HEK293 (cell line): ENCODE results near the gene TEAD1.
A peak's percentile ranks its signal among the peaks of the same experiment; 100 is the strongest.

ENCODE experiments used
- CTCF ChIA-PET: fragments of 350-600 bp; formaldehyde crosslinking; extraction: SDS; loops from one replicate; lab custom pipeline; 2021; ENCODE audit warnings: antibody characterized with exemption; lab: Yijun Ruan, JAX
- POLR2A ChIA-PET: fragments of 300-600 bp; formaldehyde crosslinking; extraction: SDS; loops from one replicate; lab custom pipeline; 2020; ENCODE audit warnings: antibody characterized with exemption, inconsistent platforms; lab: Yijun Ruan, JAX
- H3K27ac ChIP-seq: fragments of 200-500 bp; sonication (Bioruptor generic); 2 replicates; pipeline ENCODE4 v1.5.1; 2014; ENCODE audit warnings: low read depth, low read length, control low read depth, inconsistent platforms; ENCODE audit errors: extremely low read depth
- H3K36me3 ChIP-seq, 2 experiments: fragments of 200-500 bp in 1 of 2; sonication (Bioruptor generic) in 1 of 2; 1 replicate in 1 of 2; 2 replicates in 1 of 2; pipeline ENCODE4 v1.5.1; 2014 to 2017; ENCODE audit warnings: inconsistent platforms in 2 of 2, low read length in 2 of 2; ENCODE audit not compliant: control insufficient read depth in 2 of 2, insufficient read depth in 1 of 2
- H3K4me1 ChIP-seq: fragments of 200-500 bp; sonication (Bioruptor generic); 2 replicates; pipeline ENCODE4 v1.5.1; 2014; ENCODE audit warnings: mild to moderate bottlenecking, low read length, inconsistent platforms; ENCODE audit not compliant: control insufficient read depth, insufficient read depth
- H3K4me3 ChIP-seq: 2 replicates; pipeline ENCODE4 v1.5.1; 2011; ENCODE audit warnings: low read depth, mild to moderate bottlenecking, control low read depth, low read length, moderate library complexity
- H3K9me3 ChIP-seq: fragments of 200-500 bp; sonication (Bioruptor generic); 2 replicates; pipeline ENCODE4 v1.5.1; 2014; ENCODE audit warnings: low read depth, low read length, inconsistent platforms; ENCODE audit not compliant: control insufficient read depth, insufficient read depth
- PRDM2 ChIP-seq: fragments of 450-650 bp; formaldehyde crosslinking; IDR thresholded peaks from 2 replicates; pipeline ENCODE4 v1.5.1; 2016; ENCODE audit warnings: missing biosample characterization, missing genetic modification characterization, borderline replicate concordance
- SP7 ChIP-seq: fragments of 450-650 bp; formaldehyde crosslinking; IDR thresholded peaks from 2 replicates; pipeline ENCODE4 v1.5.1; 2016; ENCODE audit warnings: missing biosample characterization, missing genetic modification characterization
- ZBTB1 ChIP-seq: fragments of 450-650 bp; formaldehyde crosslinking; IDR thresholded peaks from 2 replicates; pipeline ENCODE4 v1.5.1; 2016; ENCODE audit warnings: missing biosample characterization, missing genetic modification characterization
- ZFP3 ChIP-seq: fragments of 450-650 bp; formaldehyde crosslinking; IDR thresholded peaks from 2 replicates; pipeline ENCODE4 v1.5.1; 2016; ENCODE audit warnings: low read depth, missing biosample characterization, missing genetic modification characterization
- ZNF148 ChIP-seq: fragments of 450-650 bp; formaldehyde crosslinking; IDR thresholded peaks from 2 replicates; pipeline ENCODE4 v1.5.0; 2017; ENCODE audit warnings: missing biosample characterization, missing genetic modification characterization, borderline replicate concordance
- ZNF175 ChIP-seq: fragments of 450-650 bp; formaldehyde crosslinking; IDR thresholded peaks from 2 replicates; pipeline ENCODE4 v1.5.1; 2016; ENCODE audit warnings: missing biosample characterization, missing genetic modification characterization
- ZNF2 ChIP-seq: fragments of 450-650 bp; formaldehyde crosslinking; IDR thresholded peaks from 2 replicates; pipeline ENCODE4 v1.5.1; 2016; ENCODE audit warnings: missing biosample characterization, missing genetic modification characterization
- ZNF214 ChIP-seq: fragments of 450-650 bp; formaldehyde crosslinking; IDR thresholded peaks from 2 replicates; pipeline ENCODE4 v1.5.1; 2017; ENCODE audit warnings: missing biosample characterization, mild to moderate bottlenecking, missing genetic modification characterization, borderline replicate concordance
- ZNF777 ChIP-seq: fragments of 450-650 bp; formaldehyde crosslinking; IDR thresholded peaks from 2 replicates; pipeline ENCODE4 v1.5.1; 2017; ENCODE audit warnings: missing biosample characterization, missing genetic modification characterization, borderline replicate concordance

The TEAD1 gene

GRCh38 chr11:12818333-12819015 lies 144.3 kb downstream of the TEAD1 start (continued):
- TF ChIP-seq PRDM2 (tag by site-specific recombination) = no peak
- TF ChIP-seq, all 188 proteins: peak for 0

- TF ChIP-seq SP7 (0 out of 2 replicates have a peak, but pooled peaks have one; percentile 38), ZNF175 (tag by site-specific recombination) (no peak), ZNF777 (tag by site-specific recombination) (no peak)
- TF ChIP-seq, all 188 proteins: peak for 1
- CTCF ChIA-PET = interaction anchor here (0.6 to 1.0 kb wide), 3 partner anchors 66 to 534 kb away, joined by 3 to 4 read pairs (median 3); no protein-coding TSS in a partner anchor
- POLR2A ChIA-PET = interaction anchor here (0.7 kb wide), 1 partner anchor 12 kb away, joined by 4 read pairs; no protein-coding TSS in a partner anchor
- Histone ChIP-seq H3K9me3 (no peaks in the 10 kb centered on the region), H3K4me3 (no peak overlapping the region), H3K4me1 (peaks cover 3% of the 10 kb centered on the region; the same call in 1 of the 2 replicates), H3K27ac (no peak overlapping the region), H3K36me3 (no peaks in the 10 kb centered on the region)
Observed at GRCh38 chr11:12822392-12823022, 148.3 kb downstream of the TEAD1 start.

GRCh38 chr11:12824281-12825041 lies 150.2 kb downstream of the TEAD1 start:
- Histone ChIP-seq H3K9me3 (no peaks in the 10 kb centered on the region), H3K36me3 (no peaks in the 10 kb centered on the region), H3K4me1 (peaks cover 3% of the 10 kb centered on the region), H3K27ac (no peak overlapping the region), H3K4me3 (no peak overlapping the region)
- no peak for TF ChIP-seq ZNF148 (tag by site-specific recombination)
- TF ChIP-seq ZFP3 (tag by site-specific recombination) = no peak
- no peak for TF ChIP-seq ZNF214
- ChIA-PET POLR2A (no interaction called here), CTCF (no interaction called here)

GRCh38 chr11:12826441-12826840 lies 152.2 kb downstream of the TEAD1 start:
- CTCF ChIA-PET = interaction anchor here (0.6 to 1.3 kb wide), 2 partner anchors 11 to 35 kb away, joined by 3 read pairs; no protein-coding TSS in a partner anchor
- Histone ChIP-seq H3K9me3 (no peaks in the 10 kb centered on the region), H3K4me3 (no peak overlapping the region), H3K4me1 (peaks cover 3% of the 10 kb centered on the region), H3K36me3 (no peaks in the 10 kb centered on the region), H3K27ac (no peak overlapping the region)
- TF ChIP-seq ZNF2 (tag by site-specific recombination) (no peak), ZBTB1 (tag by site-specific recombination) (no peak)
- POLR2A ChIA-PET = no interaction called here
